Body of pancreas (tissue), 4 donors: Measurements from ENCODE around the gene FES.

ENCODE experiments used
- POLR2A ChIP-seq, 3 donors: fragments of 450-650 bp; IDR thresholded peaks; one replicate each; pipeline ENCODE4 v1.6.1; 2016; ENCODE audit warnings: antibody characterized with exemption in 3 of 3, mild to moderate bottlenecking in 2 of 3
- TF ChIP-seq, protein P1 (sequence below), 7 experiments: fragments of 450-650 bp in 4 of 7; fragments of 200-600 bp in 3 of 7; sonication (generic) in 3 of 7; IDR thresholded peaks; one replicate each; pipeline ENCODE4 v1.5.1; 2016 to 2019; ENCODE audit warnings: antibody characterized with exemption in 7 of 7

DNA sequence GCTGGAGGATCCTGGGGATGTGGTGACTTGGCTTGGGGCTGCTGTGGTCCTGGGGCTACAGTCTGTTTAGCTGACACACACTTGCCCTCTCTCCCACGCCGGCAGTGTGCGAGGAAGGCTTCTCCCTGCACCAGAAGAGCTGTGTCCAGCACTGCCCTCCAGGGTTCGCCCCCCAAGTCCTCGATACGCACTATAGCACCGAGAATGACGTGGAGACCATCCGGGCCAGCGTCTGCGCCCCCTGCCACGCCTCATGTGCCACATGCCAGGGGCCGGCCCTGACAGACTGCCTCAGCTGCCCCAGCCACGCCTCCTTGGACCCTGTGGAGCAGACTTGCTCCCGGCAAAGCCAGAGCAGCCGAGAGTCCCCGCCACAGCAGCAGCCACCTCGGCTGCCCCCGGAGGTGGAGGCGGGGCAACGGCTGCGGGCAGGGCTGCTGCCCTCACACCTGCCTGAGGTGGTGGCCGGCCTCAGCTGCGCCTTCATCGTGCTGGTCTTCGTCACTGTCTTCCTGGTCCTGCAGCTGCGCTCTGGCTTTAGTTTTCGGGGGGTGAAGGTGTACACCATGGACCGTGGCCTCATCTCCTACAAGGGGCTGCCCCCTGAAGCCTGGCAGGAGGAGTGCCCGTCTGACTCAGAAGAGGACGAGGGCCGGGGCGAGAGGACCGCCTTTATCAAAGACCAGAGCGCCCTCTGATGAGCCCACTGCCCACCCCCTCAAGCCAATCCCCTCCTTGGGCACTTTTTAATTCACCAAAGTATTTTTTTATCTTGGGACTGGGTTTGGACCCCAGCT, 2.9 kb upstream of the FES start:
- TF ChIP-seq, protein P1, sequence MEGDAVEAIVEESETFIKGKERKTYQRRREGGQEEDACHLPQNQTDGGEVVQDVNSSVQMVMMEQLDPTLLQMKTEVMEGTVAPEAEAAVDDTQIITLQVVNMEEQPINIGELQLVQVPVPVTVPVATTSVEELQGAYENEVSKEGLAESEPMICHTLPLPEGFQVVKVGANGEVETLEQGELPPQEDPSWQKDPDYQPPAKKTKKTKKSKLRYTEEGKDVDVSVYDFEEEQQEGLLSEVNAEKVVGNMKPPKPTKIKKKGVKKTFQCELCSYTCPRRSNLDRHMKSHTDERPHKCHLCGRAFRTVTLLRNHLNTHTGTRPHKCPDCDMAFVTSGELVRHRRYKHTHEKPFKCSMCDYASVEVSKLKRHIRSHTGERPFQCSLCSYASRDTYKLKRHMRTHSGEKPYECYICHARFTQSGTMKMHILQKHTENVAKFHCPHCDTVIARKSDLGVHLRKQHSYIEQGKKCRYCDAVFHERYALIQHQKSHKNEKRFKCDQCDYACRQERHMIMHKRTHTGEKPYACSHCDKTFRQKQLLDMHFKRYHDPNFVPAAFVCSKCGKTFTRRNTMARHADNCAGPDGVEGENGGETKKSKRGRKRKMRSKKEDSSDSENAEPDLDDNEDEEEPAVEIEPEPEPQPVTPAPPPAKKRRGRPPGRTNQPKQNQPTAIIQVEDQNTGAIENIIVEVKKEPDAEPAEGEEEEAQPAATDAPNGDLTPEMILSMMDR (IDR thresholded peaks at IDR 0.05) = no peak
- TF ChIP-seq POLR2A (IDR thresholded peaks at IDR 0.05) = no peak
